PC-3 (cell line): Measurements from ENCODE around the gene ACR. TPM values are rescaled to one million over a fixed set of nuclear protein-coding genes. Genes with fewer than 3 reads are reported as not detected.

Experiments
- ATAC-seq: fragments of 200-7000 bp; cut with Tn5 transposase; 2 replicates; pipeline ENCODE4 v1.9.1; 2020; ENCODE audit warnings: mild to moderate bottlenecking, moderate library complexity
- BruUV-seq: library from RNA; stranded (reverse); fragments of 400-500 nt; replicated peaks from 2 replicates; lab custom pipeline; 2021; lab: Mats Ljungman, UMichigan
- CTCF ChIA-PET: fragments of 300-600 bp; sonication (Branson Sonifier 250); formaldehyde crosslinking; loops from one replicate; lab custom pipeline; 2022; ENCODE audit warnings: antibody characterized with exemption; lab: Charles Lee
- POLR2A ChIA-PET: fragments of 300-600 bp; sonication (Branson Sonifier 250); formaldehyde crosslinking; loops from one replicate; lab custom pipeline; 2022; ENCODE audit warnings: antibody characterized with exemption; ENCODE audit not compliant: unreplicated experiment; lab: Charles Lee
- DNase-seq: peaks from one replicate; pipeline ENCODE4 v3.0.0-alpha.2; 2015
- H2AFZ ChIP-seq: fragments of 300-600 bp; sonication (generic); 2 replicates; pipeline ENCODE4 v1.6.0; 2016; ENCODE audit warnings: antibody characterized with exemption, low read length
- H3F3A ChIP-seq: fragments of 300-600 bp; sonication (generic); one replicate; pipeline ENCODE4 v1.6.0; 2017; ENCODE audit warnings: antibody characterized with exemption, low read length, control low read depth, mild to moderate bottlenecking; ENCODE audit not compliant: unreplicated experiment
- H3K27ac ChIP-seq: fragments of 300-600 bp; sonication (generic); 2 replicates; pipeline ENCODE4 v1.5.1; 2016; ENCODE audit warnings: mild to moderate bottlenecking, low read length
- H3K27me3 ChIP-seq: fragments of 300-600 bp; sonication (generic); 2 replicates; pipeline ENCODE4 v1.6.1; 2016; ENCODE audit warnings: low read length, mixed read lengths
- H3K36me3 ChIP-seq: fragments of 300-600 bp; sonication (generic); 2 replicates; pipeline ENCODE4 v1.6.1; 2016; ENCODE audit warnings: low read depth, mixed run types, low read length, mixed read lengths
- H3K4me1 ChIP-seq: fragments of 300-600 bp; sonication (generic); 2 replicates; pipeline ENCODE4 v1.5.1; 2016; ENCODE audit warnings: low read length; ENCODE audit not compliant: insufficient read depth
- H3K4me2 ChIP-seq: fragments of 300-600 bp; sonication (generic); 2 replicates; pipeline ENCODE4 v1.6.0; 2016; ENCODE audit warnings: low read length
- H3K4me3 ChIP-seq: fragments of 300-600 bp; sonication (generic); 2 replicates; pipeline ENCODE4 v1.5.1; 2016; ENCODE audit warnings: mild to moderate bottlenecking, low read length, mixed read lengths
- H3K79me2 ChIP-seq: fragments of 300-600 bp; sonication (generic); 2 replicates; pipeline ENCODE4 v1.6.1; 2017; ENCODE audit warnings: low read length, mixed read lengths
- H3K9ac ChIP-seq: fragments of 300-600 bp; sonication (generic); 2 replicates; pipeline ENCODE4 v1.6.0; 2016; ENCODE audit warnings: mild to moderate bottlenecking, low read length
- H3K9me2 ChIP-seq: fragments of 300-600 bp; sonication (generic); replicated peaks from 2 replicates; pipeline ENCODE4 v1.6.1; 2016; ENCODE audit warnings: mixed run types, low read length, mixed read lengths
- H3K9me3 ChIP-seq: fragments of 300-600 bp; sonication (generic); 2 replicates; pipeline ENCODE4 v1.6.1; 2016; ENCODE audit warnings: low read length, mixed read lengths
- H4K20me1 ChIP-seq: fragments of 300-600 bp; sonication (generic); 2 replicates; pipeline ENCODE4 v1.6.1; 2016; ENCODE audit warnings: low read length, mixed read lengths
- EZH2 ChIP-seq: fragments of 300-600 bp; sonication (generic); IDR thresholded peaks from one replicate; pipeline ENCODE4 v1.6.1; 2017; ENCODE audit warnings: antibody characterized with exemption, mild to moderate bottlenecking, low read length; ENCODE audit not compliant: unreplicated experiment
- EZH2phosphoT487 ChIP-seq: fragments of 300-600 bp; sonication (generic); IDR thresholded peaks from 2 replicates; pipeline ENCODE4 v1.6.1; 2018; ENCODE audit warnings: mild to moderate bottlenecking, antibody characterized with exemption, low read length, borderline replicate concordance
- intact Hi-C: fragments of 100-400 bp; cut with micrococcal nuclease; formaldehyde crosslinking; loops from 2 replicates; pipeline ENCODE4 v1.9.0; 2023
- total RNA-seq: library from RNA; depleted of rRNA; stranded (reverse); fragments of >200 nt; gene quantifications from 2 replicates; pipeline ENCODE4 v1.2.3, GENCODE V29; 2014
- TF ChIP-seq, protein P1 (sequence below): fragments of 300-600 bp; sonication (generic); conservative IDR thresholded peaks from 2 replicates; pipeline ENCODE4 v1.5.1; 2017; ENCODE audit warnings: antibody characterized with exemption, low read depth, mild to moderate bottlenecking, low read length

Gene ACR
- total RNA-seq, 1 experiment from 2014 or later = not detected

DNA sequence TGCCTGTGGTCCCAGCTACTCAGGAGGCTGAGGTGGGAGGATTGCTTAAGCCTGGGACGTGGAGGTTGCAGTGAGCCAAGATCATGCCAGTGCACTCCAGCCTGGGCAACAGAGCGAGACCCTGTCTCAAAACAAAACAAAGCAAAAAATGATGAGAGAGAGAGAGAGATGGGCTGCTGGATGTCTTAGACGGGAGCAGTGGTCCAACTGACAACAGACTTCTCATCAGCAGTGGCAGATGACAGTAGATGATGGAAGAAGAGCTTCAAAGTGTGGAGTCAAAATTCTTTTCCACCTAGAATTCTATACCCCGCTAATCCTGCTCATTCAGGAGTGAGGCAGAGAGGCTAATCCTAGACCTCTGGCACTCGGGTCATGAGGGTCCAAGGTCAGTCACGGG lies 29.0 kb upstream of the ACR start:
- Histone ChIP-seq H3K27me3 (no peaks in the 10 kb centered on the region), H3K4me2 (no peak overlapping the region), H4K20me1 (no peaks in the 10 kb centered on the region), H3K9ac (no peak overlapping the region), H3F3A (no peaks in the 10 kb centered on the region), H3K79me2 (no peaks in the 10 kb centered on the region), H3K9me2 (no peaks in the 10 kb centered on the region), H3K4me3 (no peak overlapping the region), H3K36me3 (no peaks in the 10 kb centered on the region), H2AFZ (no peak overlapping the region), H3K27ac (no peak overlapping the region), H3K4me1 (no peaks in the 10 kb centered on the region), H3K9me3 (no peaks in the 10 kb centered on the region)
- TF ChIP-seq EZH2 (no peak), EZH2phosphoT487 (no peak)
- TF ChIP-seq, protein P1, sequence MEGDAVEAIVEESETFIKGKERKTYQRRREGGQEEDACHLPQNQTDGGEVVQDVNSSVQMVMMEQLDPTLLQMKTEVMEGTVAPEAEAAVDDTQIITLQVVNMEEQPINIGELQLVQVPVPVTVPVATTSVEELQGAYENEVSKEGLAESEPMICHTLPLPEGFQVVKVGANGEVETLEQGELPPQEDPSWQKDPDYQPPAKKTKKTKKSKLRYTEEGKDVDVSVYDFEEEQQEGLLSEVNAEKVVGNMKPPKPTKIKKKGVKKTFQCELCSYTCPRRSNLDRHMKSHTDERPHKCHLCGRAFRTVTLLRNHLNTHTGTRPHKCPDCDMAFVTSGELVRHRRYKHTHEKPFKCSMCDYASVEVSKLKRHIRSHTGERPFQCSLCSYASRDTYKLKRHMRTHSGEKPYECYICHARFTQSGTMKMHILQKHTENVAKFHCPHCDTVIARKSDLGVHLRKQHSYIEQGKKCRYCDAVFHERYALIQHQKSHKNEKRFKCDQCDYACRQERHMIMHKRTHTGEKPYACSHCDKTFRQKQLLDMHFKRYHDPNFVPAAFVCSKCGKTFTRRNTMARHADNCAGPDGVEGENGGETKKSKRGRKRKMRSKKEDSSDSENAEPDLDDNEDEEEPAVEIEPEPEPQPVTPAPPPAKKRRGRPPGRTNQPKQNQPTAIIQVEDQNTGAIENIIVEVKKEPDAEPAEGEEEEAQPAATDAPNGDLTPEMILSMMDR = no peak
- ChIA-PET CTCF (no interaction called here), POLR2A (no interaction called here)
- ATAC-seq (no peak), DNase-seq (no peak)
- no TSS peak for BruUV-seq
- intact Hi-C loops = no loop called here

DNA sequence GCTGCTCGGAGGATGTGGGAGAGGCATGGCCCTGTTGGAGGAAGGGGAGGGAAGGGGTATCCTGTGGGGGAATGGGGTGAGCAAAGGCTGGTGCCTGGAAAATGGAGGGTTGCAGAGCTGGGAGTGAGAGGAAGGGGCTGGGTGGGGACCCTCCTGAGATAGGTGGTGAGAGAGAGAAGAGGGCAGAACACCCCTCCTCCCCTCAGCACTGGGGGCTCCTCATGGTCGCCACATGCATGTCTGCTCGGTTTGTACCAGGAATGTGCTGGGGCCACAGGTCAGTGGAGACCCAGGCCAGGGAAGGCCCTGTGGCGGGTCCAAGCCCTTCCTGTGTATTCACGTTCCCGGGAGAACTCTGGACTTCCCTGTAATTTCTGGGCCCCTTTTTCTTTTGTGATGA lies 27.8 kb upstream of the ACR start:
- Histone ChIP-seq H3K27ac (no peak overlapping the region), H2AFZ (no peak overlapping the region), H3F3A (no peaks in the 10 kb centered on the region), H3K4me1 (no peaks in the 10 kb centered on the region), H3K79me2 (no peaks in the 10 kb centered on the region), H3K9me2 (no peaks in the 10 kb centered on the region), H3K4me2 (no peak overlapping the region), H3K27me3 (no peaks in the 10 kb centered on the region), H3K36me3 (no peaks in the 10 kb centered on the region), H3K9me3 (no peaks in the 10 kb centered on the region), H3K4me3 (no peak overlapping the region), H3K9ac (no peak overlapping the region), H4K20me1 (no peaks in the 10 kb centered on the region)
- ChIA-PET POLR2A (no interaction called here), CTCF (no interaction called here)
- intact Hi-C loops = no loop called here
- DNase-seq (no peak), ATAC-seq (no peak)
- no TSS peak for BruUV-seq
- TF ChIP-seq EZH2 = no peak
- no peak for TF ChIP-seq EZH2phosphoT487
- TF ChIP-seq, protein P1 = no peak

DNA sequence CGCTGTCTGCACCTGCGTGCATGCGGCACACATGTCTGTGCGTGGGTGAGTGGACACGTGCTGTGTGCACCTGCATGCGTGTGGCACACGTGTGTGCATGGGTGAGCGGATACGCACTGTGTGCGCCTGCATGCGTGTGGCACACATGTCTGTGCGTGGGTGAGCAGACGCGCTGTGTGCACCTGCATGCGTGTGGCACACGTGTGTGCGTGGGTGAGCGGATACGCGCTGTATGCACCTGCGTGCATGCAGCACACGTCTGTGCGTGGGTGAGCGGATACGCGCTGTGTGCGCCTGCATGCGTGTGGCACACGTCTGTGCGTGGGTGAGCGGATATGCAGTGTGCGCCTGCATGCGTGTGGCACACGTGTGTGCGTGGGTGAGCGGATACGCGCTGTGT lies 27.1 kb upstream of the ACR start:
- no peak for ATAC-seq
- Histone ChIP-seq H3K4me2 (no peak overlapping the region), H3F3A (no peaks in the 10 kb centered on the region), H3K79me2 (no peaks in the 10 kb centered on the region), H3K27me3 (no peaks in the 10 kb centered on the region), H3K9ac (no peak overlapping the region), H3K27ac (no peak overlapping the region), H3K9me2 (no peaks in the 10 kb centered on the region), H2AFZ (no peak overlapping the region), H3K36me3 (no peaks in the 10 kb centered on the region), H3K4me1 (no peaks in the 10 kb centered on the region), H3K4me3 (no peak overlapping the region), H3K9me3 (no peaks in the 10 kb centered on the region), H4K20me1 (no peaks in the 10 kb centered on the region)
- no TSS peak for BruUV-seq
- DNase-seq = no peak
- TF ChIP-seq, protein P1 = no peak
- no peak for TF ChIP-seq EZH2
- TF ChIP-seq EZH2phosphoT487 = no peak
- intact Hi-C loops = no loop called here
- POLR2A ChIA-PET = no interaction called here
- CTCF ChIA-PET = no interaction called here
